HEK293 (cell line): ENCODE measurements around the gene ZSCAN25.
"Not testable (repeated sequence)": the region's sequence is repeated elsewhere in the genome, so short reads cannot be mapped to it uniquely, and the experiment has no call there.

ENCODE experiments used
- CTCF ChIA-PET: fragments of 350-600 bp; formaldehyde crosslinking; extraction: SDS; loops from one replicate; lab custom pipeline; 2021; ENCODE audit warnings: antibody characterized with exemption; lab: Yijun Ruan, JAX
- POLR2A ChIA-PET: fragments of 300-600 bp; formaldehyde crosslinking; extraction: SDS; loops from one replicate; lab custom pipeline; 2020; ENCODE audit warnings: antibody characterized with exemption, inconsistent platforms; lab: Yijun Ruan, JAX
- H3K27ac ChIP-seq: fragments of 200-500 bp; sonication (Bioruptor generic); 2 replicates; pipeline ENCODE4 v1.5.1; 2014; ENCODE audit warnings: low read depth, low read length, control low read depth, inconsistent platforms; ENCODE audit errors: extremely low read depth
- H3K36me3 ChIP-seq, 2 experiments: fragments of 200-500 bp in 1 of 2; sonication (Bioruptor generic) in 1 of 2; 1 replicate in 1 of 2; 2 replicates in 1 of 2; pipeline ENCODE4 v1.5.1; 2014 to 2017; ENCODE audit warnings: inconsistent platforms in 2 of 2, low read length in 2 of 2; ENCODE audit not compliant: control insufficient read depth in 2 of 2, insufficient read depth in 1 of 2
- H3K4me1 ChIP-seq: fragments of 200-500 bp; sonication (Bioruptor generic); 2 replicates; pipeline ENCODE4 v1.5.1; 2014; ENCODE audit warnings: mild to moderate bottlenecking, low read length, inconsistent platforms; ENCODE audit not compliant: control insufficient read depth, insufficient read depth
- H3K4me3 ChIP-seq: 2 replicates; pipeline ENCODE4 v1.5.1; 2011; ENCODE audit warnings: low read depth, mild to moderate bottlenecking, control low read depth, low read length, moderate library complexity
- H3K9me3 ChIP-seq: fragments of 200-500 bp; sonication (Bioruptor generic); 2 replicates; pipeline ENCODE4 v1.5.1; 2014; ENCODE audit warnings: low read depth, low read length, inconsistent platforms; ENCODE audit not compliant: control insufficient read depth, insufficient read depth
- GFI1B ChIP-seq: fragments of 450-650 bp; formaldehyde crosslinking; IDR thresholded peaks from 2 replicates; pipeline ENCODE4 v1.5.1; 2016; ENCODE audit warnings: missing biosample characterization, missing genetic modification characterization
- HOXD13 ChIP-seq: sonication (generic); formaldehyde crosslinking; IDR thresholded peaks from 2 replicates; pipeline ENCODE4 v1.8.0; 2022; ENCODE audit warnings: missing genetic modification reagents, borderline replicate concordance
- MYNN ChIP-seq: fragments of 450-650 bp; formaldehyde crosslinking; IDR thresholded peaks from 2 replicates; pipeline ENCODE4 v1.5.1; 2016; ENCODE audit warnings: missing biosample characterization, missing genetic modification characterization, borderline replicate concordance
- OVOL3 ChIP-seq: fragments of 450-650 bp; formaldehyde crosslinking; IDR thresholded peaks from 2 replicates; pipeline ENCODE4 v1.5.1; 2016; ENCODE audit warnings: missing biosample characterization, missing genetic modification characterization
- RBAK ChIP-seq: fragments of 450-650 bp; formaldehyde crosslinking; IDR thresholded peaks from 2 replicates; pipeline ENCODE4 v1.5.1; 2016; ENCODE audit warnings: missing biosample characterization, missing genetic modification characterization
- SP2 ChIP-seq: fragments of 450-650 bp; formaldehyde crosslinking; IDR thresholded peaks from 2 replicates; pipeline ENCODE4 v1.5.1; 2016; ENCODE audit warnings: missing biosample characterization, missing genetic modification characterization
- ZBTB8A ChIP-seq: fragments of 450-650 bp; formaldehyde crosslinking; IDR thresholded peaks from 2 replicates; pipeline ENCODE4 v1.5.1; 2016; ENCODE audit warnings: missing biosample characterization, missing genetic modification characterization
- ZIC2 ChIP-seq: fragments of 450-650 bp; formaldehyde crosslinking; IDR thresholded peaks from 2 replicates; pipeline ENCODE4 v1.5.1; 2016; ENCODE audit warnings: missing biosample characterization, missing genetic modification characterization
- ZNF121 ChIP-seq: fragments of 450-650 bp; formaldehyde crosslinking; IDR thresholded peaks from 2 replicates; pipeline ENCODE4 v1.5.1; 2016; ENCODE audit warnings: missing biosample characterization, missing genetic modification characterization
- ZNF2 ChIP-seq: fragments of 450-650 bp; formaldehyde crosslinking; IDR thresholded peaks from 2 replicates; pipeline ENCODE4 v1.5.1; 2016; ENCODE audit warnings: missing biosample characterization, missing genetic modification characterization
- ZNF223 ChIP-seq: fragments of 450-650 bp; formaldehyde crosslinking; IDR thresholded peaks from 2 replicates; pipeline ENCODE4 v1.5.1; 2016; ENCODE audit warnings: missing biosample characterization, missing genetic modification characterization
- ZNF335 ChIP-seq: fragments of 450-650 bp; formaldehyde crosslinking; conservative IDR thresholded peaks from 2 replicates; pipeline ENCODE4 v1.5.1; 2016; ENCODE audit warnings: missing biosample characterization, missing genetic modification characterization
- ZNF558 ChIP-seq: fragments of 450-650 bp; formaldehyde crosslinking; IDR thresholded peaks from 2 replicates; pipeline ENCODE4 v1.5.1; 2016; ENCODE audit warnings: missing biosample characterization, missing genetic modification characterization
- ZNF571 ChIP-seq: fragments of 450-650 bp; formaldehyde crosslinking; IDR thresholded peaks from 2 replicates; pipeline ENCODE4 v1.5.0; 2017; ENCODE audit warnings: missing biosample characterization, missing genetic modification characterization
- ZNF623 ChIP-seq: fragments of 450-650 bp; formaldehyde crosslinking; IDR thresholded peaks from 2 replicates; pipeline ENCODE4 v1.5.1; 2016; ENCODE audit warnings: missing biosample characterization, missing genetic modification characterization
- ZNF629 ChIP-seq: fragments of 450-650 bp; formaldehyde crosslinking; IDR thresholded peaks from 2 replicates; pipeline ENCODE4 v1.5.1; 2017; ENCODE audit warnings: missing biosample characterization, missing genetic modification characterization
- ZNF654 ChIP-seq: fragments of 450-650 bp; formaldehyde crosslinking; IDR thresholded peaks from 2 replicates; pipeline ENCODE4 v1.5.1; 2016; ENCODE audit warnings: low read depth, missing biosample characterization, missing genetic modification characterization
- ZSCAN30 ChIP-seq: fragments of 450-650 bp; IDR thresholded peaks from 2 replicates; pipeline ENCODE4 v1.5.1; 2018; ENCODE audit warnings: missing biosample characterization, mild to moderate bottlenecking, missing genetic modification characterization, moderate library complexity
- TF ChIP-seq, protein P1 (sequence below): fragments of 450-650 bp; formaldehyde crosslinking; IDR thresholded peaks from 2 replicates; pipeline ENCODE4 v1.5.1; 2017; ENCODE audit warnings: missing biosample characterization, missing genetic modification characterization
- TF ChIP-seq, protein P2 (sequence below): fragments of 450-650 bp; formaldehyde crosslinking; IDR thresholded peaks from 2 replicates; pipeline ENCODE4 v1.5.1; 2017; ENCODE audit warnings: missing biosample characterization, mild to moderate bottlenecking, missing genetic modification characterization, moderate library complexity
- TF ChIP-seq, protein P3 (sequence below): fragments of 450-650 bp; formaldehyde crosslinking; conservative IDR thresholded peaks from 2 replicates; pipeline ENCODE4 v1.5.1; 2016; ENCODE audit warnings: low read depth, missing biosample characterization, missing genetic modification characterization

ZSCAN25 gene

DNA sequence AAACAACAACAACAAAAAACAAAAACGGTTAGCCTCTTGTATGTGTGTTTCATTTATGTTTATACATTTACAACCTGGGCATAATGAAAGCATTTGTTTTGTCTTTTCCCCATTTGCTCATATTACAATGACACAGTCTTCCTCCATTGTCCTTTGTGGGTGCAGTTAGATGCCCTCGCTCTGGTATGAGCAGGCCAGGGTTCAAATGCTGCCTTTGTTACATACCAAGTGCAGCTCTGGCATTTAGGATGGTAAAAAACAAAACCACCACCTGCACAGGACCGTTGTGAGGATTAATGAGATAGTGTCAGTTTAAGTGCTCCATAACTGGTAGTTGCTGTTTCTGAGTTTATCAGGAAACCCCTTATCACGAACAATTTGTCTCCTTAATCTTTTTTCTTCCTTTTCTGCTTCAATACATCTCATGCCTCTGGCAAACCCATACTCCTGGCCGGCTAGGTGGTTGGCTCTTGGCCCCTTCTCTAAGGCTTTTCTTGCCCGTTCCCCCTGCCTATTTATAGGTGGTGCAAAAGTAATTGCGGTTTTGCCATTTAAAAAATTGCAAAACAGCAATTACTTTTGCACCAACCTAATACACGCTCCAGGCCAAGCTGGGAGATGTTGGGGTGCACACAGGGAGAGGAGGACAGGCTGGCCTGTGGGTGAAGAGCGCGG lies 37.3 kb upstream of the ZSCAN25 start:
- Histone ChIP-seq H3K27ac (no peak overlapping the region), H3K4me1 (peaks cover 4% of the 10 kb centered on the region; the same call in 1 of the 2 replicates), H3K4me3 (no peak overlapping the region), H3K9me3 (no peaks in the 10 kb centered on the region), H3K36me3 (peaks cover 0 to 5% of the 10 kb centered on the region in 2 experiments; a peak in 2 of 3 replicates)
- POLR2A ChIA-PET, result no interaction called here
- CTCF ChIA-PET, result interaction anchor here (1.1 kb wide), 1 partner anchor 54 kb away, joined by 5 read pairs; no protein-coding TSS in a partner anchor
- TF ChIP-seq MYNN (no peak), ZNF121 (tag by site-specific recombination) (no peak), ZIC2 (tag by site-specific recombination) (no peak), HOXD13 (CRISPR knock-in tag) (no peak), RBAK (tag by site-specific recombination) (no peak), ZNF558 (no peak), ZSCAN30 (tag by site-specific recombination) (no peak), ZNF629 (tag by site-specific recombination) (no peak)
- TF ChIP-seq, protein P1, sequence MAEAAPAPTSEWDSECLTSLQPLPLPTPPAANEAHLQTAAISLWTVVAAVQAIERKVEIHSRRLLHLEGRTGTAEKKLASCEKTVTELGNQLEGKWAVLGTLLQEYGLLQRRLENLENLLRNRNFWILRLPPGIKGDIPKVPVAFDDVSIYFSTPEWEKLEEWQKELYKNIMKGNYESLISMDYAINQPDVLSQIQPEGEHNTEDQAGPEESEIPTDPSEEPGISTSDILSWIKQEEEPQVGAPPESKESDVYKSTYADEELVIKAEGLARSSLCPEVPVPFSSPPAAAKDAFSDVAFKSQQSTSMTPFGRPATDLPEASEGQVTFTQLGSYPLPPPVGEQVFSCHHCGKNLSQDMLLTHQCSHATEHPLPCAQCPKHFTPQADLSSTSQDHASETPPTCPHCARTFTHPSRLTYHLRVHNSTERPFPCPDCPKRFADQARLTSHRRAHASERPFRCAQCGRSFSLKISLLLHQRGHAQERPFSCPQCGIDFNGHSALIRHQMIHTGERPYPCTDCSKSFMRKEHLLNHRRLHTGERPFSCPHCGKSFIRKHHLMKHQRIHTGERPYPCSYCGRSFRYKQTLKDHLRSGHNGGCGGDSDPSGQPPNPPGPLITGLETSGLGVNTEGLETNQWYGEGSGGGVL (tag by site-specific recombination), result no peak

DNA sequence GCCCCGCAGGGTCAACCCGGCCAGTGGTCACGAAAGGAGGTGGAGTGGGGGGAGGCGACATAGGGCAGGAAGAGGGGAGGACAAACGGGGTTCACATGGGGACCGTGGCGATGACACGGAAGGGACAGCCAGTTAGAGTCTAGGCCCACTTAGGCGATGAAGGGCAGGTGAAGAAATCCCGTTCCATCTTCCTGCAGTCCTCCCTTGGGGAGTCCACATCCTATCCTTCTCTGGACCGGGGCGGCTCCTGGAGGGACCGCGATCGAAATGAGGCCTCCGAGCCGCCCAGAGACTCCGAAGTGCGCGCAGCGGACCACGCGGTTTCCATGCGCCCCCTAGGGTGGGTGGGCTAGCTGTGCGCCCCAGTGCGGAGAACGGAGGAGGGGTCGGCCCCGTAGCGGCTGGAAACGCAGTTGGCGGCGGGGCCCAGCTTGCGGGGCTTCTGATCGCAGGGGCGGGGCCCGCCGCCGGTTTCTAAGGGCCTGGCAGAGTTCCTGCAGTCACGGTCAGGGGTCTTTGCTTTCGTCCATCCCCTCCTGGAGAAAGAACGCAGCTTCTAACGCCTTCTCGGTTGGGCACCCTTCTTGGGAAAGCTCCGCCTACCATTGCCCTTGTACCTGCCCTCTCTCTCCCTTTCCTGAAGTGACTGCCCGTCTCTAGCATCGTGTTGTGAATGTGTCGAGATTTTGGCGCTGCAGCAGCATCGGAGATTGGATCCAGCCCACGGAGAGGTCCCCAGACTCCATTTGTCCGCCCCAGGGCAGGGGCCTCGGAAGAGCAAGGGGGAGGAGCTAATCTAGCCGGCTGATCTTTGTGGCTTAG lies 36.6 kb upstream of the ZSCAN25 start:
- no peak overlapping the region for H3K27ac ChIP-seq
- no peaks in the 10 kb centered on the region; a peak in 1 of 3 replicates for H3K36me3 ChIP-seq
- POLR2A ChIA-PET, result interaction anchor here (1.0 kb wide), 1 partner anchor 22 kb away, joined by 5 read pairs; the partner anchor contains the start of gene ZNF655
- no peak overlapping the region for H3K4me3 ChIP-seq
- 0 out of 2 replicates have a peak, but pooled peaks have one; percentile 15 for TF ChIP-seq SP2 (tag by site-specific recombination)
- TF ChIP-seq, protein P2, sequence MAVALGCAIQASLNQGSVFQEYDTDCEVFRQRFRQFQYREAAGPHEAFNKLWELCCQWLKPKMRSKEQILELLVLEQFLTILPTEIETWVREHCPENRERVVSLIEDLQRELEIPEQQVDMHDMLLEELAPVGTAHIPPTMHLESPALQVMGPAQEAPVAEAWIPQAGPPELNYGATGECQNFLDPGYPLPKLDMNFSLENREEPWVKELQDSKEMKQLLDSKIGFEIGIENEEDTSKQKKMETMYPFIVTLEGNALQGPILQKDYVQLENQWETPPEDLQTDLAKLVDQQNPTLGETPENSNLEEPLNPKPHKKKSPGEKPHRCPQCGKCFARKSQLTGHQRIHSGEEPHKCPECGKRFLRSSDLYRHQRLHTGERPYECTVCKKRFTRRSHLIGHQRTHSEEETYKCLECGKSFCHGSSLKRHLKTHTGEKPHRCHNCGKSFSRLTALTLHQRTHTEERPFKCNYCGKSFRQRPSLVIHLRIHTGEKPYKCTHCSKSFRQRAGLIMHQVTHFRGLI, result peak; percentile 80
- TF ChIP-seq ZNF335 (tag by site-specific recombination), result peak; percentile 80
- TF ChIP-seq ZNF571, result no peak
- TF ChIP-seq ZNF2 (tag by site-specific recombination), result peak; percentile 77; the same call in 1 of the 2 replicates
- CTCF ChIA-PET, result interaction anchor here (0.7 to 1.1 kb wide), 4 partner anchors 55 to 1703 kb away, joined by 3 to 5 read pairs (median 4); no protein-coding TSS in a partner anchor
- H3K9me3 ChIP-seq, result no peaks in the 10 kb centered on the region
- peaks cover 4% of the 10 kb centered on the region; the same call in 1 of the 2 replicates for H3K4me1 ChIP-seq

DNA sequence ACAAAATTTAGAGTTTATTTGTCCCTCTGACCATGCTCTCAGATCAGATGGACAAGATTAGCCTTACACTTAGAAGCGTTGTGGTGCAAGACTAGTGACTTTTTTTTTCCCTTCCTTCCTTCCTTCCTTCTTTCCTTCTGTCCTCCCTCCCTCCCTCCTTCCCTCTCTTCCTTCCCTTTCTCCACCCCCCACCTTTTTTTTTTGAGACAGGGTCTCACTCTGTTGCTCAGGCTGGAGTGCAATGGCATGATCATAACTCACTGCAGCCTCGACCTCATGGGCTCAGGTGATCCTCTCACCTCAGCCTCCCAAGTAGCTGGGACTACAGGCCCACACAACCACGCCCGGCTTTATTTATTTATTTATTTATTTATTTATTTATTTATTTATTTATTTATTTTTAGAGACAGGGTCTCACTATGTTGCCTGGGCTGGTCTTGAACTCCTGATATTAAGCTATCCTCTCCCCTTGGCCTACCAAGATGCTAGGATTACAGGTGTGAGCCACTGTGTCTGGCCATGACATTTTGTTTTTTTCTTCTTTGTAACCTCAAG lies 35.9 kb upstream of the ZSCAN25 start:
- not testable (repeated sequence) for H3K9me3 ChIP-seq, H3K36me3 ChIP-seq, H3K27ac ChIP-seq, H3K4me1 ChIP-seq, H3K4me3 ChIP-seq
- ChIA-PET POLR2A (interaction anchor here (1.0 kb wide), 1 partner anchor 23 kb away, joined by 5 read pairs; the partner anchor contains the start of gene ZNF655), CTCF (interaction anchor here (0.7 to 1.1 kb wide), 4 partner anchors 55 to 1702 kb away, joined by 3 to 5 read pairs (median 4); no protein-coding TSS in a partner anchor)
- TF ChIP-seq ZNF654 (peak; percentile 56), OVOL3 (tag by site-specific recombination) (peak; percentile 40; the same call in 1 of the 2 replicates), GFI1B (tag by site-specific recombination) (0 out of 2 replicates have a peak, but pooled peaks have one; percentile 24), ZBTB8A (peak; percentile 73), ZNF223 (tag by site-specific recombination) (peak; percentile 62; the same call in 1 of the 2 replicates), ZNF623 (tag by site-specific recombination) (peak; percentile 78)
- TF ChIP-seq, protein P3, sequence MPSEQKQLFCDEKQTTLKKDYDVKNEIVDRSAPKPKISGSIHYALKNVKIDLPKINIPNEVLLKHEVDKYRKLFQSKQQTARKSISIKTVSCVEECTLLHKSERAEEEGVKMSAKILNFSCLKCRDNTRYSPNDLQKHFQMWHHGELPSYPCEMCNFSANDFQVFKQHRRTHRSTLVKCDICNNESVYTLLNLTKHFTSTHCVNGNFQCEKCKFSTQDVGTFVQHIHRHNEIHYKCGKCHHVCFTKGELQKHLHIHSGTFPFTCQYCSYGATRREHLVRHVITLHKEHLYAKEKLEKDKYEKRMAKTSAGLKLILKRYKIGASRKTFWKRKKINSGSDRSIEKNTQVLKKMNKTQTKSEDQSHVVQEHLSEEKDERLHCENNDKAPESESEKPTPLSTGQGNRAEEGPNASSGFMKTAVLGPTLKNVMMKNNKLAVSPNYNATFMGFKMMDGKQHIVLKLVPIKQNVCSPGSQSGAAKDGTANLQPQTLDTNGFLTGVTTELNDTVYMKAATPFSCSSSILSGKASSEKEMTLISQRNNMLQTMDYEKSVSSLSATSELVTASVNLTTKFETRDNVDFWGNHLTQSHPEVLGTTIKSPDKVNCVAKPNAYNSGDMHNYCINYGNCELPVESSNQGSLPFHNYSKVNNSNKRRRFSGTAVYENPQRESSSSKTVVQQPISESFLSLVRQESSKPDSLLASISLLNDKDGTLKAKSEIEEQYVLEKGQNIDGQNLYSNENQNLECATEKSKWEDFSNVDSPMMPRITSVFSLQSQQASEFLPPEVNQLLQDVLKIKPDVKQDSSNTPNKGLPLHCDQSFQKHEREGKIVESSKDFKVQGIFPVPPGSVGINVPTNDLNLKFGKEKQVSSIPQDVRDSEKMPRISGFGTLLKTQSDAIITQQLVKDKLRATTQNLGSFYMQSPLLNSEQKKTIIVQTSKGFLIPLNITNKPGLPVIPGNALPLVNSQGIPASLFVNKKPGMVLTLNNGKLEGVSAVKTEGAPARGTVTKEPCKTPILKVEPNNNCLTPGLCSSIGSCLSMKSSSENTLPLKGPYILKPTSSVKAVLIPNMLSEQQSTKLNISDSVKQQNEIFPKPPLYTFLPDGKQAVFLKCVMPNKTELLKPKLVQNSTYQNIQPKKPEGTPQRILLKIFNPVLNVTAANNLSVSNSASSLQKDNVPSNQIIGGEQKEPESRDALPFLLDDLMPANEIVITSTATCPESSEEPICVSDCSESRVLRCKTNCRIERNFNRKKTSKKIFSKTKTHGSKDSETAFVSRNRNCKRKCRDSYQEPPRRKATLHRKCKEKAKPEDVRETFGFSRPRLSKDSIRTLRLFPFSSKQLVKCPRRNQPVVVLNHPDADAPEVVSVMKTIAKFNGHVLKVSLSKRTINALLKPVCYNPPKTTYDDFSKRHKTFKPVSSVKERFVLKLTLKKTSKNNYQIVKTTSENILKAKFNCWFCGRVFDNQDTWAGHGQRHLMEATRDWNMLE (tag by site-specific recombination), result peak; percentile 94
